Natural killer cell (primary cell): Measurements from ENCODE around the gene RCAN2. TPM values are rescaled to one million over a fixed set of nuclear protein-coding genes. Genes with fewer than 3 reads are reported as not detected.

Experiments used
- ATAC-seq, 3 donors: fragments of 150-1000 bp in 2 of 3; fragments of 200-7000 bp in 1 of 3; cut with Tn5 transposase; 1 replicate in 1 of 3; 2 replicates in 2 of 3; pipeline ENCODE4 v1.10.0; 2021; ENCODE audit warnings: mild to moderate bottlenecking in 2 of 3, moderate library complexity in 2 of 3
- DNase-seq, 2 donors: peaks; one replicate each; pipeline versions ENCODE4 v3.0.0 to v3.0.0-alpha.2; 2013 to 2021; ENCODE audit warnings: mixed read lengths in 1 of 2
- H3K27ac ChIP-seq: one replicate; pipeline ENCODE4 v1.5.1; 2013; ENCODE audit warnings: mild to moderate bottlenecking, low read length
- H3K27me3 ChIP-seq: one replicate; pipeline ENCODE4 v1.6.1; 2013; ENCODE audit warnings: low read length; ENCODE audit not compliant: control insufficient read depth, insufficient read depth
- H3K36me3 ChIP-seq: one replicate; pipeline ENCODE4 v1.6.1; 2013; ENCODE audit warnings: low read length; ENCODE audit not compliant: control insufficient read depth, insufficient read depth
- H3K4me1 ChIP-seq: one replicate; pipeline ENCODE4 v1.6.1; 2013; ENCODE audit warnings: low read length; ENCODE audit not compliant: control insufficient read depth, insufficient read depth
- H3K4me3 ChIP-seq: one replicate; pipeline ENCODE4 v1.5.1; 2013; ENCODE audit warnings: low read length
- H3K9me3 ChIP-seq: one replicate; pipeline ENCODE4 v1.6.1; 2013; ENCODE audit warnings: low read length; ENCODE audit not compliant: control insufficient read depth, insufficient read depth
- H3K27ac Mint-ChIP-seq, 2 donors: one replicate each; pipeline ENCODE4 v1.8.0; 2022; ENCODE audit warnings: mild to moderate bottlenecking in 2 of 2, mixed read lengths in 2 of 2, moderate library complexity in 1 of 2
- H3K27me3 Mint-ChIP-seq, 2 donors: one replicate each; pipeline ENCODE4 v1.8.0; 2022; ENCODE audit warnings: low read depth in 2 of 2, mixed read lengths in 2 of 2
- H3K36me3 Mint-ChIP-seq: one replicate; pipeline ENCODE4 v1.8.0; 2022; ENCODE audit warnings: mixed read lengths
- H3K4me1 Mint-ChIP-seq, 2 donors: one replicate each; pipeline ENCODE4 v1.8.0; 2022; ENCODE audit warnings: mixed read lengths in 2 of 2
- H3K4me3 Mint-ChIP-seq: one replicate; pipeline ENCODE4 v1.8.0; 2022; ENCODE audit warnings: mild to moderate bottlenecking, moderate library complexity, mixed read lengths
- H3K9me3 Mint-ChIP-seq, 2 donors: one replicate each; pipeline ENCODE4 v1.8.0; 2022; ENCODE audit warnings: mixed read lengths in 2 of 2
- CTCF ChIP-seq: fragments of 200-600 bp; IDR thresholded peaks from one replicate; pipeline ENCODE4 v1.8.0; 2022; ENCODE audit warnings: antibody characterized with exemption
- WGBS: methylation state at CpG from one replicate; pipeline ENCODE4 v1.1.7; 2013; ENCODE audit warnings: missing lambda C conversion rate; ENCODE audit not compliant: insufficient coverage; 5-methylcytosine and 5-hydroxymethylcytosine counted together
- intact Hi-C: fragments of 100-400 bp; cut with micrococcal nuclease; formaldehyde crosslinking; loops from one replicate; pipeline ENCODE4 v1.14.2; 2022
- total RNA-seq, 4 donors: library from RNA; stranded (reverse); fragments of 120-200 nt in 1 of 4; gene quantifications; one replicate each; pipeline versions ENCODE4 v1.2.3 to v1.2.4, GENCODE V29; 2013 to 2022

Gene RCAN2
- total RNA-seq, 3 donors from 2014 or later (not counting 1 experiment from before 2014, with no cell fraction given) = 0.43 TPM; not detected in 2

DNA sequence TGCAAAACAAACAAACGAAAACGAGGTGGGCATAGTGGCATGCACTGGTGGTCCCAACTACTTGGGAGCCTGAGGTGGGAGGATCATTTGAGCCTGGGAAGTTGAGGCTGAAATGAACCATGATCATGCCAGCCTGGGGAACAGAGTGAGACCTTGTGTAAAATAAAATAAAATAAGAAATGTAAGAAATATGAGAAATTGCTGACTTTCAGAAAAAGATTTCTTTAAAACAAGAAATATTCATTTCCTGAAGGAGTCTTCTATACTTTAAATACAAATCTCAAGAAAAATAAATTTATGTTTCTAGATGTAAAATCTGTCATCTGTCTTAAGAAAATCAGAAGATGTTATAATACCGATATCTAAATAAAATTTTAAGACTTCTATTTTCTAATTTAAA, 223.7 kb downstream of the RCAN2 start:
- no peaks in the 10 kb centered on the region for H3K4me1 Mint-ChIP-seq

DNA sequence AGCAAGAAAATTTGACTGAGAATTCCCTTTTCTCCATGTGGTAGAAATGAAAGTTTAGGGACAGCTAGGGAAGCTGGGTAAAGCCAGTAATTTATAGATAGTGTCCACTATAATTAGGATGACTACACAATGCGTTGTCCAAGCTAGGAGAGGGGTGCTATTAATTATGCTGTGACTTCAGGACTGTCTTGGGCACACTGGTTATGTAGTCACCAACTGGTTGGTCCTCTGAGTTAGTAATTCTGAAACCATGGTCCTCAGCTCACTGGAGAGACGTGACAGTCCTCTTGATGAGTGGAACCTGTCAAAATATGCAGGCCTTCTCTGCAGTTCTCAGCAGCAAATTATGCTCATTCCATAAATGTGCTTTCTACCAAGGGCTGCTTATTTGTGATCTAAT, 225.9 kb downstream of the RCAN2 start:
- no peaks in the 10 kb centered on the region for H3K36me3 Mint-ChIP-seq
- H3K27ac Mint-ChIP-seq = no peak overlapping the region
- H3K9me3 Mint-ChIP-seq = no peaks in the 10 kb centered on the region
- 85% methylated on average over 2 of the region's 2 CpGs for WGBS
- ATAC-seq (no peak), DNase-seq (no peak)
- no peak overlapping the region for H3K4me3 ChIP-seq
- no peak overlapping the region for H3K4me3 Mint-ChIP-seq
- intact Hi-C loops = no loop called here
- no peaks in the 10 kb centered on the region for H3K27me3 ChIP-seq
- no peaks in the 10 kb centered on the region for H3K4me1 ChIP-seq
- H3K9me3 ChIP-seq = no peaks in the 10 kb centered on the region
- H3K27me3 Mint-ChIP-seq = peaks cover 0 to 3% of the 10 kb centered on the region in 2 donors
- H3K4me1 Mint-ChIP-seq = no peaks in the 10 kb centered on the region
- no peak for TF ChIP-seq CTCF
- no peak overlapping the region for H3K27ac ChIP-seq
- H3K36me3 ChIP-seq = no peaks in the 10 kb centered on the region

More for the DNA sequence above, 223.7 kb downstream of the RCAN2 start:
- Mint-ChIP-seq H3K9me3 (no peaks in the 10 kb centered on the region), H3K27me3 (no peaks in the 10 kb centered on the region), H3K27ac (no peak overlapping the region), H3K4me3 (no peak overlapping the region), H3K36me3 (no peaks in the 10 kb centered on the region)
- TF ChIP-seq CTCF = no peak
- ATAC-seq (no peak), DNase-seq (no peak)
- WGBS = 89% methylated on average over 2 of the region's 3 CpGs
- intact Hi-C loops = no loop called here
- Histone ChIP-seq H3K27me3 (no peaks in the 10 kb centered on the region), H3K4me3 (no peak overlapping the region), H3K36me3 (no peaks in the 10 kb centered on the region), H3K9me3 (no peaks in the 10 kb centered on the region), H3K4me1 (no peaks in the 10 kb centered on the region), H3K27ac (no peak overlapping the region)

DNA sequence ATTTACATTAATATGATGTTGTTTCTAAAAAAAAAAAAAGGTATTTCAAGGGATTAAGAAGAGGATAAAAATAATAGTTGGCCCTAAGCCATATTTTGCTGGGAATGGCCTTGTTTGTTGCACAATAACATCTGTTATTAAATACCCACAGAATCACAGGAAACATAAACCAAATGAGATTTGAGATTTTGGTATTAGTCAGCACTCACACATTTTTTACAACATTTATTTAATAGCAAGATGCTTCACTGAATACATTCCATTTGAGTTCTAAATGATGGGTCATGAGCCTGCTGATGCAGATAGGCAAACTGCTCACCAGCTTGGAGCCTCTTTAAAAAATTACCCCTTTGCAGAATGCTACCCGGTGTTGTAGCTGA, 227.6 kb downstream of the RCAN2 start:
- no peaks in the 10 kb centered on the region for H3K9me3 Mint-ChIP-seq

More for the DNA sequence above, 227.6 kb downstream of the RCAN2 start:
- WGBS = no CpG with 5 or more reads among the region's 1 CpG
- DNase-seq = no peak
- H3K27me3 Mint-ChIP-seq = peaks cover 0 to 3% of the 10 kb centered on the region in 2 donors
- H3K36me3 Mint-ChIP-seq = no peaks in the 10 kb centered on the region
- intact Hi-C loops = no loop called here
- no peaks in the 10 kb centered on the region for H3K9me3 ChIP-seq
- H3K27ac Mint-ChIP-seq = no peak overlapping the region
- H3K27me3 ChIP-seq = no peaks in the 10 kb centered on the region
- H3K4me3 Mint-ChIP-seq = no peak overlapping the region
- H3K4me3 ChIP-seq = no peak overlapping the region
- H3K4me1 ChIP-seq = no peaks in the 10 kb centered on the region
- ATAC-seq = no peak
- no peaks in the 10 kb centered on the region for H3K36me3 ChIP-seq
- no peak overlapping the region for H3K27ac ChIP-seq
- TF ChIP-seq CTCF = no peak
- no peaks in the 10 kb centered on the region for H3K4me1 Mint-ChIP-seq
